NCI-H748 (cell line): ENCODE data around the gene MYF5.

Source experiments
- DNase-seq: peaks from one replicate; lab custom pipeline; 2025; ENCODE audit not compliant: unreplicated experiment; lab: John Stamatoyannopoulos, UW

MYF5 gene

GRCh38 chr12:80707126-80707829 lies 9.4 kb upstream of the MYF5 start, which contains the start of gene MYF6:
Gene MYF6 (plus strand): TSS chr12:80707634. CDS start chr12:80707720, 86 bp downstream.
- no peak for DNase-seq

DNA sequence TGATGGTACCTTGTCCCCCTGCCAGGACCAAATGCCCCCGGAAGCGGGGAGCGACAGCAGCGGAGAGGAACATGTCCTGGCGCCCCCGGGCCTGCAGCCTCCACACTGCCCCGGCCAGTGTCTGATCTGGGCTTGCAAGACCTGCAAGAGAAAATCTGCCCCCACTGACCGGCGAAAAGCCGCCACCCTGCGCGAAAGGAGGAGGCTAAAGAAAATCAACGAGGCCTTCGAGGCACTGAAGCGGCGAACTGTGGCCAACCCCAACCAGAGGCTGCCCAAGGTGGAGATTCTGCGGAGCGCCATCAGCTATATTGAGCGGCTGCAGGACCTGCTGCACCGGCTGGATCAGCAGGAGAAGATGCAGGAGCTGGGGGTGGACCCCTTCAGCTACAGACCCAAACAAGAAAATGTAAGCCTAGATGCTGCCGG lies 8.9 kb upstream of the MYF5 start:
- DNase-seq = no peak

DNA sequence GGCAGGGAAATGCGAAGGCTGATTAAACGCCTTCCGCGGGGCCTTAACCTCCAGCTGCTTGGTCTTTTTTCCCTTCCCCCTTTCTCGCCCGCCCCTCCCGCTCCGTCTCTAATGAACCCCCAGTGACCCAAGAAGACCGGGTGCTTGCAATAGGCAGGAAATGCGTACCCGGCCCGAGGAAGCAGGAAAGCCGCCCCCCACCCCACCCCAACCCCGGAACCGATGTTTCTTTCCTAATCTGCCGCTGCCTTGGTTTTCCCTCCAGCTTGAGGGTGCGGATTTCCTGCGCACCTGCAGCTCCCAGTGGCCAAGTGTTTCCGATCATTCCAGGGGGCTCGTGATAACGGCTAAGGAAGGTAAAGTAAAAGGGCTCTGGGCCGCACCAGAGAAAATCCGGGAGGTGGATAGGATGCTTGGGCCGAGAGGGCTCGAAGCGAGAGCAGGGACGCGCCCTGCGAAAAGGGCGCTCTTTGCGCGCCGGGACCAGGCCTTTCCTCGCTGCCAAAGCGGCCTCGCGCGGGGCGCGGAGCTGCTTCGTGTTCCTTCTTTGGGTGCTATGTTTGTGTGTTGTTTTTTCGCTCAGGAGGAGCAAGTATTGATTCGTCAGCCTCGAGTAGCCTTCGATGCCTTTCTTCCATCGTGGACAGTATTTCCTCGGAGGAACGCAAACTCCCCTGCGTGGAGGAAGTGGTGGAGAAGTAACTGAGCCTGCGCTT lies 8.3 kb upstream of the MYF5 start:
- DNase-seq = no peak

DNA sequence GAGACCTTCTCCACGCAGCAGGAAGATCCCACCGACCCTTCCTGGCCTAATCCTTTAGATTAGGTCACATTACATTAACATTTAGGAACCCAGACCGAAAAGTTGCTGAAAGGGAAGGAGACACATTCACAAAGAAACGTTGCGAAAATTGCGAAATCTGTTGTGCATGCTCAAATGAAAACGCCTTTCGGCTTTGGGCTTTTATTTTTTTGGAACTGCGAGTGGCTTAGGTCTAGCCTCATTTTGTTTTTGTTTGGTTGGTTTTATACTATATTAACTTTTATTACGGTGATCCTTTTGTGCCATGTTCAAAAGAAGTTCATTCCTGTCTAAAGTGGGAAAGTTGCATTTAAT lies 7.8 kb upstream of the MYF5 start:
- no peak for DNase-seq

DNA sequence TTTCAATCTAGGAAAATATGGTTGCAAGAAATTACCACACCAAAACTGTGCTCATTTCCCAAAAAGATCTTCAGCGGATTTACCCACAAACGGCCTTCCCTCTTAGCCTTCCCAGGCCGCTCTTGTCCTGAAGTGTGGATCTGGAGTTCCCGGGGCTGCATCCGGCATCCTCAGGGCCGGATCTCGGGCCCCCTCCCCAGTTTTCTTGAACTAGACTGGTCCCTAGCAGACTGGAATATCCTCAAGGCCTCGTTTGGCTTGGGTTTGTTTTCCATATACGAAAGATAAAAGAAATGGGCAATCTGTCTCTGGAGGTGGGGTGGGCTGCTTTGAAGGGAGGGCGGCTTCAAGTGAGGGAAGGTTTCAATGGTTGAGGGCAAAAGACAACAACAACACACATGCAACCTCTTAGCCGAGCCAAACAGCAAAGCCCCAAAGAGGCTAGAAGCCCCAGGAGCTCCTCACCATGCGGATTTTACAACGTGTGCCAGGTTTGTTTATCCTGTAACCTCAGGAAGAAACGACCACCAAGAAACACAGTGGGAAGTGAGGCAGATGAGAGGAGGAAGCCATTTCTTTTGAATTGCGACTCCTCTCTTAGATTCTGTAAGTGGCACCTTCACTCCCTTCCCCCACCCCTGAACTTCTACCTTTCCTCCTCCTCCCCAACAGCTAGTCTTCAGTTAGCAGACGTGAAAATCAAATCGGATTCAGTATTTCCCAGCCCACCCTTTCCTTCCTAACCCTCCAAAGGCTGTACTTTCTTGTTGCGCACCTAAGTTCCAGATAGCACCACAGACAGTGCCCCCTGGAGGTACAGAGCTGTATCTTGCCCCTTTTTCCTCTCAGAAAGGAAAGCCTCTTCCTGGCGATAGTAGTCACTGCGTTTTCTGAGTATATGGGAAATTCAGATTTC lies 6.6 kb upstream of the MYF5 start:
- peak; percentile 17 for DNase-seq

- no peak for DNase-seq
Measured at GRCh38 chr12:80710727-80711449, 5.8 kb upstream of the MYF5 start.

- DNase-seq = no peak
Measured at GRCh38 chr12:80711866-80712265, 4.8 kb upstream of the MYF5 start.

DNA sequence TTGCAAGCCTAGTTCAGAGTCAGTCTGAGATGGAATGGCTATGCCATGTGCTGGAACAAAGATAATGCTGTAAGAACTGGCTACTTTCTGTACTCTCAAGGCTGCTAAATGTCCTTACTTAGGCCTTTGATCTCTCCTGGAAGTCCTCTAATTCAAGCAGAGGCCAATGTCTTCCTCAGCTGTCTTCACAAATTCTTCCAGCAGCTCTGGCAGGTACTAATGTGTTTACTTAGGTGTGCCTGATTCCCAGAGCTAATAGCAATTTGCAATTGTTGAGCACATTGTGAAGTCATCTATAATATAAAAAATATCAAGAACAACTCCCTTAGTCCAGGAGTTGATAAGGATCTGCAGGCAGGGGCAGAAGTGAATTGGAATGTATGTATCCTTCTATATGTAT lies 3.8 kb upstream of the MYF5 start:
- no peak for DNase-seq

DNA sequence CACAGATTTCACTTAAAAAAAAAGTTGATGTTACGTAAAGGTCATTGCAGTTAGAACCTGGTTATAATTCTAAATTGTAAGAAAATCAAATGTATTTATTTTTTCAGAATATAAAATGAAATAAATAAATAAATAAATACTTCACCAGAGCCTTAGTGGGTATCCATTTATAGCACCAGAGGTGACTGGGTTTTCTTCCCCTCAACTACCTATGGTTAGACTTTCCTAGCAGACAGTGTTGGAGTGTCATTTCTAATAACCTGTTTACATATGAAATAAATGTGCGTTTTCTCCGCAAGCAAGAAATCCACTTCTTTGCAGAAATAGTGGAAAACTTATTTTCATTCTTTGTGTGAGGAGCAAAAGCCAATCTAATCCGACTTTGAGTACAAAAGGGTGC lies 3.3 kb upstream of the MYF5 start:
- no peak for DNase-seq

- DNase-seq = no peak
Measured at GRCh38 chr12:80714055-80714454, 2.7 kb upstream of the MYF5 start.

GRCh38 chr12:80714846-80715245 lies 1.9 kb upstream of the MYF5 start:
- no peak for DNase-seq

DNA sequence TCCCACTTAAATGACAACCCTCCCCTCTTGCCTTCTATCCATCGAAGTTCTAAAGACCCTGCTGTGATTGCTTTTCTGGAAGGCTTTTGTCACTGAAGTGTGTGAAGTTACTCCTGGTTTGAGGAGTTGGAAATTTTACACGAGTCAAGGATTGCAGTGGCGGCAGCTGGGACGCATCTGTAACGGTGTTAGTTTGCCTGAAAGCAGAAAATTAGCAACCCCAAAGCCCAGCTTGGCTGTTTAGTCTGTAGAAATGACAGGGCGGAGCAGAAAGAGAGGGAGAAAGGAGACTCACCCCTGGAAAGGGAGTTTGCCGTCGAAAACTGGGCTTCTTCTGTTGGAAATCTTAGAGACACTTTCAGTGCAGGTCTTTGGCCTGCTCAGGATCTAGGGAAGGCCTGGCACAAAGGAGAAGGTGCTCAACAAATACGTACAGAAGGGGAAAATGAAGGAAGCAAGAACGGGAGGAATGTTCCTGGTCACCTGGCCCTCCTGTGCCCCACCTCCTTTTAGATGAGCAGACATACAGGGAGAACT lies 931 bp upstream of the MYF5 start:
- no peak for DNase-seq

DNA sequence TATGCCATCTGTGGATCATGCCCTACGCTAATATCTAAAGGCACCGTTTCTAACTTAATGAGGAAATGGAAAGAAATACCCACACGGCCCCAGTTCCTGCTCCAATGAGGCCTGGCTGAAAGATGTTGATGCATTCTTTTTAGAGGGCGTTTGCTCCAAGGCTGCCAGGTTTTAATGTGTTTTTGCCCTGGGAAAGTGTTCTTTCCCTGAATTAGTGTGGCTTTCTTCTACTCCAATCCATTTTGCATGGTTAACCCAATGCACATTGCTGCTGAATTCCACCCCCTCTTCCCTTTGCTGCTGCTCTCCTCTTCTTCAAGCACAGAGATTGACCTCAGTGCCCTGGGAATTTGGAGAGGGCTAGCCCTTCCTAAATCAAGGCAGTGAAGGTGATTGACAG lies 1.1 kb downstream of the MYF5 start:
- no peak for DNase-seq

DNA sequence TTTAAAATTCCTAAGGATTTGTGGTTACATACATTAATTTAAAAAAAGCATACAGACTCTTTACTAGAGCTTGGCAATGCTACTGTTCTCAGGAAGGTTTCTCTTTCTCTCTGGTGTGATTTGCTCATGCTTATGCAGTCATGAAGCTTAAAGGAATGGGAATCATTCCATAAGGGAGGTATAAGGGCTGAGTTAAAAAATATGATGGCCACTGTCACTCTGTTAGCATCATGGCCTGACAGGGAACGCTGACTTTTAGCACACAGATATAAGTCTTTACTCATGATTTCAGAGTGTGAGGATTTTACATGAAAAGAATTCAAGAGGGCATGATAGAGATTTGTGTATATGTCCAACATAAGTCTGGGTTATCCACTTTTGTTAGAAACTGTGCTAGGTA lies 3.8 kb downstream of the MYF5 start:
- DNase-seq = no peak

- DNase-seq = no peak
Measured at GRCh38 chr12:80721326-80721725, 4.6 kb downstream of the MYF5 start.

- no peak for DNase-seq
Measured at GRCh38 chr12:80745851-80746505, 29.3 kb downstream of the MYF5 start.

DNA sequence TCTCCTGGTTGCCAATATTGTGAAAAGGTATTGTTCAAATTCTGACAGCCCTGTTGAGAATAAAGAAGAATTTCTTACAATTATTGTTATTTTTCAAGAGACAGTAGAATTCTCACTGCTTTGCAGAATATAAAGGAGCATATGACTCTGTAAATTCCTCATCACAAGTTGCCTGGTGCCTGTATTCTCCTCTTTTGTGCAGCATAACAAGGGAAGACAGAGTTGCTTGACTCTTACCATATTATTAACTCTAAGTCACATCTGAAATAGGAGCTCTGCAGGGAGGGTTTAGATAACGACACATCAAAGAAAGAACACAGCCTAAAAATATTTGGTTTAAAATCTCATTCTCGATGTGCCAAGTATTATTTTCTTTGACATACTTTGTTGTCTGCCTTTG lies 31.1 kb downstream of the MYF5 start:
- no peak for DNase-seq

GRCh38 chr12:80749456-80749855 lies 32.7 kb downstream of the MYF5 start:
- DNase-seq = no peak

DNA sequence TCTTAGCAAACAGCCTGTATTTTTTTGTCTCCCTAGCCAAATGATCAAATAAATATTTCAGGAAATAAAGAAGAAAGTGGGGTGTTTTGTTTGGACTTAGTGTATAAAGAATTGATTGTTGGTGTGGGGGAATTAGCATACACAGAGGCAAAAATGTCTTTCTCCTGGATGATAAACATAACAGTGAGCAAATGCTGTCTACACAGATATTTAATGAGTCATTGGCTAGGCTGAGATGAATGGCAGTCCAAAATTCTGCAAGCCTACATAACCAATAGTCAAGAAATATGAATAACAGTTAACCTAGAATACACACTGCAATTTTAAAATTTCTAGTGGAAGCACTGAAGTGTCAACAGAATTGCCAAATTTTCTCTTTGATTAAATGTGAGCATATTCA lies 35.8 kb downstream of the MYF5 start:
- no peak for DNase-seq

DNA sequence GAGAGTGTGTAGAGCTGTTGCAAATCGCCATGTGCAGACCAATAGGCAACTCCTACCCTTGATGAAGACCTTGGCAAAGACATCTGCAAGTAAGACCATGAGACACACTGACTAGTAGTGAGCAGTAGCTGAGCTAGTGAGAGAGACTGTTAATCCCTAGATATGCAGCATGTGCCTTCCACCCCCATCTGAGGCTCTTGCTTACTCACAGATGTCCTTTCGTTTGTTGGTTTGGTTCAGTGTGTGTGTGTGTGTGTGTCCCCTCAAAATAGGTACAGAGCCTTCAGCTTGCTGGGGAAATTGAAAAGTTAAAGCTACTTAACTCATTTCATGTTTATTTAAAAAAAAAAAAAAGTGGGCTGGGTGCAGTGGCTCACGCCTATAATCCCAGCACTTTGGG lies 37.6 kb downstream of the MYF5 start:
- DNase-seq = no peak
